Keratinocyte (primary cell): ENCODE measurements around the gene CHRDL1.

Experiments
- CTCF ChIP-seq, 3 experiments: IDR thresholded peaks in 1 of 3; conservative IDR thresholded peaks in 1 of 3; optimal IDR thresholded peaks in 1 of 3; 2 replicates in 2 of 3; 3 replicates in 1 of 3; pipeline versions ENCODE3 to v1.5.1; 2011; ENCODE audit warnings: low read length in 3 of 3, mild to moderate bottlenecking in 3 of 3, moderate library complexity in 2 of 3, control low read depth in 1 of 3, inconsistent platforms in 1 of 3; ENCODE audit not compliant: insufficient read depth in 2 of 3; ENCODE audit errors: extremely low read depth in 1 of 3
- EZH2 ChIP-seq: IDR thresholded peaks from one replicate; pipeline ENCODE4 v1.6.1; 2012; ENCODE audit warnings: inconsistent platforms, mild to moderate bottlenecking, low read length, moderate library complexity

- no peak for TF ChIP-seq CTCF (optimal IDR thresholded peaks at IDR 0.05 in 1 of 3, IDR thresholded peaks at IDR 0.05 in 1 of 3, conservative IDR thresholded peaks at IDR 0.05 in 1 of 3; ENCODE audit: extremely low read depth in 1 of 3, insufficient read depth in 2 of 3, low read length in 3 of 3)
- no peak for TF ChIP-seq EZH2
Observed at GRCh38 chrX:110804446-110804845, 8.8 kb upstream of the CHRDL1 start.
